ENCODE results near the gene ANKMY2.
"Not testable (repeated sequence)": the region's sequence is repeated elsewhere in the genome, so short reads cannot be mapped to it uniquely, and the experiment has no call there.

ANKMY2 gene

GRCh38 chr7:16645593-16646471 lies at the start of gene ANKMY2, which contains the start of gene BZW2:
TSS of gene ANKMY2 (minus strand) at chr7:16645754. CDS start at chr7:16645573, 181 bp downstream.
TSS of gene BZW2 (plus strand) at chr7:16646181. CDS start at chr7:16665444, 19,263 bp downstream.
- peak; percentile 94 for DNase-seq

- no peak for DNase-seq
Measured at GRCh38 chr7:16694806-16695205, 49.3 kb upstream of the ANKMY2 start.

- DNase-seq: no peak
Measured at GRCh38 chr7:16693601-16694318, 48.2 kb upstream of the ANKMY2 start.

GRCh38 chr7:16691241-16691640 lies 45.7 kb upstream of the ANKMY2 start:
- DNase-seq: no peak

GRCh38 chr7:16688249-16688648 lies 42.7 kb upstream of the ANKMY2 start:
- no peak for DNase-seq

GRCh38 chr7:16685535-16685934 lies 40.0 kb upstream of the ANKMY2 start:
- no peak for DNase-seq

- no peak for DNase-seq
Measured at GRCh38 chr7:16684935-16685334, 39.4 kb upstream of the ANKMY2 start.

GRCh38 chr7:16678645-16679566 lies 33.4 kb upstream of the ANKMY2 start:
- not testable (repeated sequence) for DNase-seq

- no peak for DNase-seq
Measured at GRCh38 chr7:16677978-16678494, 32.5 kb upstream of the ANKMY2 start.

- DNase-seq: no peak
Measured at GRCh38 chr7:16675277-16675676, 29.7 kb upstream of the ANKMY2 start.

- DNase-seq: no peak
Measured at GRCh38 chr7:16671811-16672210, 26.3 kb upstream of the ANKMY2 start.

GRCh38 chr7:16670731-16671344 lies 25.3 kb upstream of the ANKMY2 start:
- no peak for DNase-seq

GRCh38 chr7:16670021-16670420 lies 24.5 kb upstream of the ANKMY2 start:
- DNase-seq: no peak

- DNase-seq: no peak
Measured at GRCh38 chr7:16669581-16669980, 24.0 kb upstream of the ANKMY2 start.

- DNase-seq: no peak
Measured at GRCh38 chr7:16668978-16669377, 23.4 kb upstream of the ANKMY2 start.

- DNase-seq: peak; percentile 83
Measured at GRCh38 chr7:16668049-16668858, 22.7 kb upstream of the ANKMY2 start.

- DNase-seq: no peak
Measured at GRCh38 chr7:16667355-16667754, 21.8 kb upstream of the ANKMY2 start.

- DNase-seq: peak; percentile 34
Measured at GRCh38 chr7:16661924-16662323, 16.4 kb upstream of the ANKMY2 start.

- DNase-seq: peak; percentile 61
Measured at GRCh38 chr7:16660702-16661464, 15.3 kb upstream of the ANKMY2 start.

GRCh38 chr7:16659854-16660497 lies 14.4 kb upstream of the ANKMY2 start:
- DNase-seq: not testable (repeated sequence)

All from OCI-M1 (cell line).